H1 (cell line): ENCODE data around the gene AKR1D1. TPM values are rescaled to one million over a fixed set of nuclear protein-coding genes. Genes with fewer than 3 reads are reported as not detected.

Experiments used
- ATF2 ChIP-seq: IDR thresholded peaks from 2 replicates; pipeline ENCODE4 v1.6.1; 2012; ENCODE audit warnings: low read length, inconsistent platforms
- polyA plus RNA-seq, 7 experiments: library from polyadenylated mRNA; depleted of rRNA in 3 of 7; stranded (reverse) in 5 of 7; unstranded in 2 of 7; fragments of >200 nt in 5 of 7; fragments of 200-250 nt in 2 of 7; gene quantifications; 1 replicate in 5 of 7; 2 replicates in 1 of 7; 4 replicates in 1 of 7; pipeline versions ENCODE4 v1.2.1 to v1.2.3, GENCODE V29; 2011 to 2013; ENCODE audit warnings: missing spikeins in 2 of 7, mixed read lengths in 2 of 7
- total RNA-seq: library from RNA; stranded (reverse); fragmentation: NEBNext Ultra II Directional; extraction: Animal tissue kit (Norgen Biotek cat#: 25700); gene quantifications from 2 replicates; pipeline ENCODE4 v1.2.1, GENCODE V29; 2021

The AKR1D1 gene
- total and polyA plus RNA-seq, 2 of the 8 experiments (the other 6 are each of a cell fraction or from before 2014, with no cell fraction given), result not detected

- TF ChIP-seq ATF2, result no peak
These were observed 20.0 kb downstream of the AKR1D1 start (continued) for GRCh38 chr7:138095972-138096935.
